Panc1 (cell line): ENCODE measurements around the gene CSNK1G2.

Experiments used
- CTCF ChIP-seq: fragments of 450-650 bp; IDR thresholded peaks from 2 replicates; pipeline ENCODE4 v1.5.1; 2017; ENCODE audit warnings: mild to moderate bottlenecking
- POLR2AphosphoS5 ChIP-seq: IDR thresholded peaks from 2 replicates; pipeline ENCODE4 v1.6.1; 2012; ENCODE audit warnings: mild to moderate bottlenecking, low read depth, low read length, moderate library complexity
- REST ChIP-seq, 2 experiments: IDR thresholded peaks; 2 replicates each; pipeline ENCODE4 v1.6.1; 2011 to 2012; ENCODE audit warnings: low read depth in 2 of 2, control low read depth in 1 of 2, low read length in 1 of 2, mild to moderate bottlenecking in 1 of 2, moderate library complexity in 1 of 2; ENCODE audit not compliant: insufficient read depth in 1 of 2
- SIN3A ChIP-seq: IDR thresholded peaks from 2 replicates; pipeline ENCODE4 v1.6.1; 2012; ENCODE audit warnings: low read depth, mild to moderate bottlenecking, low read length, moderate library complexity, borderline replicate concordance; ENCODE audit not compliant: insufficient read depth
- TCF7L2 ChIP-seq: IDR thresholded peaks from 2 replicates; pipeline ENCODE4 v1.6.1; 2011; ENCODE audit warnings: mild to moderate bottlenecking, low read depth, low read length, inconsistent platforms

GRCh38 chr19:1961000-1961883 is 20.3 kb downstream of the CSNK1G2 start:
- no peak for TF ChIP-seq CTCF
- no peak for TF ChIP-seq TCF7L2
- no peak for TF ChIP-seq SIN3A
- TF ChIP-seq REST (IDR thresholded peaks at IDR 0.05; ENCODE audit: insufficient read depth in 1 of 2, low read depth in 2 of 2, low read length in 1 of 2): no peak
- TF ChIP-seq POLR2AphosphoS5: no peak
